Glutamatergic neuron (in vitro differentiated cells): ENCODE data around the gene ACR. TPM values are rescaled to one million over a fixed set of nuclear protein-coding genes. Genes with fewer than 3 reads are reported as not detected.

Experiments used
- DNase-seq: peaks from one replicate; pipeline ENCODE4 v3.0.0; 2022
- H3K27ac Mint-ChIP-seq: one replicate; pipeline ENCODE4 v1.8.0; 2020; ENCODE audit warnings: mild to moderate bottlenecking, mixed read lengths, inconsistent platforms; ENCODE audit not compliant: unreplicated experiment
- H3K27me3 Mint-ChIP-seq: one replicate; pipeline ENCODE4 v1.8.0; 2020; ENCODE audit warnings: mild to moderate bottlenecking, moderate library complexity, mixed read lengths, inconsistent platforms; ENCODE audit not compliant: unreplicated experiment
- H3K36me3 Mint-ChIP-seq: one replicate; pipeline ENCODE4 v1.8.0; 2020; ENCODE audit warnings: mild to moderate bottlenecking, mixed read lengths, inconsistent platforms; ENCODE audit not compliant: unreplicated experiment
- H3K4me1 Mint-ChIP-seq: one replicate; pipeline ENCODE4 v1.8.0; 2020; ENCODE audit warnings: mild to moderate bottlenecking, low read depth, mixed read lengths, inconsistent platforms; ENCODE audit not compliant: unreplicated experiment
- H3K4me3 Mint-ChIP-seq: one replicate; pipeline ENCODE4 v1.8.0; 2020; ENCODE audit warnings: mild to moderate bottlenecking, mixed read lengths, inconsistent platforms; ENCODE audit not compliant: unreplicated experiment
- H3K9me3 Mint-ChIP-seq: one replicate; pipeline ENCODE4 v1.8.0; 2020; ENCODE audit warnings: mild to moderate bottlenecking, moderate library complexity, mixed read lengths, inconsistent platforms; ENCODE audit not compliant: unreplicated experiment
- total RNA-seq: library from RNA; stranded (reverse); fragmentation: NEBNext Ultra II Directional; extraction: Animal tissue kit (Norgen Biotek cat#: 25700); gene quantifications from one replicate; pipeline ENCODE4 v1.2.1, GENCODE V29; 2021; ENCODE audit not compliant: unreplicated experiment
- TF ChIP-seq, protein P1 (sequence below): fragments of 200-600 bp; sonication (generic); IDR thresholded peaks from one replicate; pipeline ENCODE4 v1.5.0; 2021; ENCODE audit not compliant: partially characterized antibody, unreplicated experiment

The ACR gene
- total RNA-seq, 1 donor from 2014 or later: not detected

GRCh38 chr22:50720301-50721256 lies 17.4 kb upstream of the ACR start:
- peaks cover 3% of the 10 kb centered on the region for H3K4me1 Mint-ChIP-seq
- H3K9me3 Mint-ChIP-seq: peaks cover 14% of the 10 kb centered on the region
- H3K36me3 Mint-ChIP-seq: peaks cover 21% of the 10 kb centered on the region
- peak; percentile 42 for DNase-seq
- H3K27me3 Mint-ChIP-seq: peaks cover 36% of the 10 kb centered on the region
- TF ChIP-seq, protein P1, sequence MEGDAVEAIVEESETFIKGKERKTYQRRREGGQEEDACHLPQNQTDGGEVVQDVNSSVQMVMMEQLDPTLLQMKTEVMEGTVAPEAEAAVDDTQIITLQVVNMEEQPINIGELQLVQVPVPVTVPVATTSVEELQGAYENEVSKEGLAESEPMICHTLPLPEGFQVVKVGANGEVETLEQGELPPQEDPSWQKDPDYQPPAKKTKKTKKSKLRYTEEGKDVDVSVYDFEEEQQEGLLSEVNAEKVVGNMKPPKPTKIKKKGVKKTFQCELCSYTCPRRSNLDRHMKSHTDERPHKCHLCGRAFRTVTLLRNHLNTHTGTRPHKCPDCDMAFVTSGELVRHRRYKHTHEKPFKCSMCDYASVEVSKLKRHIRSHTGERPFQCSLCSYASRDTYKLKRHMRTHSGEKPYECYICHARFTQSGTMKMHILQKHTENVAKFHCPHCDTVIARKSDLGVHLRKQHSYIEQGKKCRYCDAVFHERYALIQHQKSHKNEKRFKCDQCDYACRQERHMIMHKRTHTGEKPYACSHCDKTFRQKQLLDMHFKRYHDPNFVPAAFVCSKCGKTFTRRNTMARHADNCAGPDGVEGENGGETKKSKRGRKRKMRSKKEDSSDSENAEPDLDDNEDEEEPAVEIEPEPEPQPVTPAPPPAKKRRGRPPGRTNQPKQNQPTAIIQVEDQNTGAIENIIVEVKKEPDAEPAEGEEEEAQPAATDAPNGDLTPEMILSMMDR: no peak
- H3K4me3 Mint-ChIP-seq: no peak overlapping the region
- H3K27ac Mint-ChIP-seq: no peak overlapping the region

- peaks cover 34% of the 10 kb centered on the region for H3K27me3 Mint-ChIP-seq
- TF ChIP-seq, protein P1: no peak
- DNase-seq: no peak
- peaks cover 21% of the 10 kb centered on the region for H3K36me3 Mint-ChIP-seq
- H3K27ac Mint-ChIP-seq: no peak overlapping the region
- H3K9me3 Mint-ChIP-seq: peaks cover 11% of the 10 kb centered on the region
- H3K4me3 Mint-ChIP-seq: no peak overlapping the region
- H3K4me1 Mint-ChIP-seq: peaks cover 3% of the 10 kb centered on the region
These were observed 16.7 kb upstream of the ACR start for GRCh38 chr22:50721257-50721844.

DNA sequence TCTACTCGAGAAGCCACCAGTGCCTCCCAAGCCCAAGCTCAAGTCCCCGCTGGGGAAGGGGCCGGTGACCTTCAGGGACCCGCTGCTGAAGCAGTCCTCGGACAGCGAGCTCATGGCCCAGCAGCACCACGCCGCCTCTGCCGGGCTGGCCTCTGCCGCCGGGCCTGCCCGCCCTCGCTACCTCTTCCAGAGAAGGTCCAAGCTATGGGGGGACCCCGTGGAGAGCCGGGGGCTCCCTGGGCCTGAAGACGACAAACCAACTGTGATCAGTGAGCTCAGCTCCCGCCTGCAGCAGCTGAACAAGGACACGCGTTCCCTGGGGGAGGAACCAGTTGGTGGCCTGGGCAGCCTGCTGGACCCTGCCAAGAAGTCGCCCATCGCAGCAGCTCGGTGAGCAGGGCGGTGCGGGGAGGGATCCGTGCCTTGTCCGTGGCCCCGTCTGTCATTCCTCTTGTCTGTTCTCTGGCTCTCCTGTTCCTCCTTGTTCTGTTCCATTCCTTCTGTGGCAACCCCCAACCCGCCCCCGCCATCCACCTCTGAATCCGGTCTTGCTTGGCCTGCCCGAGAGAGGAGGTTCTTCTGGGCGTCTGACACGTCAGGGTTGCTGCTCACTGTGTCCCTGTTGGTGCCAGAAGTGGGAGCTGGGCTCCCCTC lies 15.8 kb upstream of the ACR start:
- Mint-ChIP-seq H3K4me1 (peaks cover 3% of the 10 kb centered on the region), H3K36me3 (peaks cover 21% of the 10 kb centered on the region), H3K9me3 (peaks cover 13% of the 10 kb centered on the region), H3K4me3 (no peak overlapping the region), H3K27me3 (peaks cover 29% of the 10 kb centered on the region), H3K27ac (no peak overlapping the region)
- DNase-seq: no peak
- TF ChIP-seq, protein P1: no peak

- H3K27me3 Mint-ChIP-seq: peaks cover 33% of the 10 kb centered on the region
- H3K36me3 Mint-ChIP-seq: peaks cover 16% of the 10 kb centered on the region
- peaks cover 13% of the 10 kb centered on the region for H3K9me3 Mint-ChIP-seq
- DNase-seq: no peak
- TF ChIP-seq, protein P1: no peak
- peak overlapping the region; percentile 28 for H3K27ac Mint-ChIP-seq
- H3K4me3 Mint-ChIP-seq: peak overlapping the region; percentile 14
- peaks cover 3% of the 10 kb centered on the region for H3K4me1 Mint-ChIP-seq
These were observed 15.1 kb upstream of the ACR start for GRCh38 chr22:50722716-50723428.
